ENCODE data around the gene IL16.

Gene IL16

DNA sequence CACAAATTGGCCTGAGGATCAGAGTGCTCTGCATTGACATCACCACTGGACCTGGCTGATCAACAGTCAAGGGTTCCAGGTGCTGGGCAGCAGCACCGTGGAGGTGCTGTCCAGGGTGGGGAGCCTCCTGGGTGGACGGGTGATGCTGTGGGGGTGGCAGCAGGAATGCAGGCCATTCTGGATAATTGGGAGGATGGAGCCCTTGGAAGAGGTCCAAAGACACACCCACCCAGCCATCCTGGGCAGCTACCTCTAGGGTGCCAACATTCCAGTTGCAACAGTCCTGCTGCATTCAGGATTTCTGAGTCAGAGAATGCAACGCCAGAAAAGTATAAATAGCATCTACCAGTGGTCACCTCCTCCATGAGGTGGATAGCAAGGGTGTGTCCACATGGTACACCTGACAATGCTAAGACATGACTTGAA lies 100.5 kb downstream of the IL16 start:
- DNase-seq = no peak

DNA sequence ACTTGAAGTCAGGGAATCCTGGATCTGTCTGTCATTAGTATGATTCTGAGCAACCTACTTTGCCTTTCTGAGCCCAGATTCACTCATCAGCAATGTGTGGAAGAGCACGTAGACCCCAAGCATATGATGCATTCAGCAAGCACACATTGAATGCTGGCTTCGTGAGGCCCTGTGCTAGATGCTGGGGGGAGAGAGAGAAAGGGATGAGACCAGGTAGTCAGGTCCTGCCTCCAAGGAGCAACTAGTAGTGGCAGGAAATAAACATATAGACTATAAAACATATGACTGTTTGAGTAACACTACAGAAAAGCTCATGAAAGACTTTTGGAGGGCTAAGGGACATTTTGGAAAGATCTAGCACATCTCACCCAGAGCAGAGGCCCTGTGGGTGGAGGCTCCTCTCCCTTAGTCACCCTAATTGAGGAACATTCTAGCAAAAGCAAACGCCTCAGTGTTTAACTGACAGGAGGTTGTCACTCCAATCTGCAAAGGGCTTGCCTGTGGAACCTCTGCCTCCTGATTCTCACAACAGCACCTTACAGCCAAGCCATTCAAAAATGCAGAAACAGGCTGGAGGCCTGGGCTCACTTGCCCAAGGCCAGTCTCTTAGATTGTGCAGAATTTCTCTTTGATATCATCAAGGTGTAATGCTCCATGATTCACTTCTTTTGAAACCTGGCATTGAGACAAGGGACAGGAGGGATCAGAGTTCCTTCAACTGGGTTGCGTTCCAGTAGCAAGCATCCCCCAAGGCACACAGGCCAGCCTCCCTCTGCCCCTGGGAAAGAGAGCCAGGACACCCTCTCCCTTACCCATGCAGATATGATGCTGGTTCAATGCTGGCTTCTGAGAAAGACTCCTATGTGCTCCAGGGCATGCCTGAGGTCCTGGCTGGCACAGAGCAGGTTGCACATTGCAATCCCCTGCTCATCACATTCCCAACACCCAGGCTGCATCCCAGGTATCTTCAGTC lies 101.2 kb downstream of the IL16 start:
- peak in 1 of 2 experiments; percentile 57 for DNase-seq

DNA sequence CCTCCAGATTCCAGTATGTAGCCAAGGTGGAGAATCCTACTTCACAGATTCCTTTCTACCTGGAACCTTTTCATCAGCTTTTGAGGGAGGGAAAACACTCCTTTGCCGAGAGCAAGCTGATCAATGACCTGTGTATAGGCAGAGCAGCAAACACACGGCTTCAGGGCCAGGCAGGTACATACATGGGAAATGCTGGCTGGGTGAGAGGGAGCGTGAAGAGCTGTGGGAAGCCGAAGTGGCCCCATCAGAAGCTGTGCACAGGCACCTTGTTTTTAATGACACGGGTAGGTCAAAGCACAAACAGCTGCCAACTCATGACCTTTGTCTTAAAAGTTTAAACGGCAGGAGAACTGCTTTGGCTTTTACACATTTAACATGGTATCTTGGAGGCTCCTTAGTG lies 101.9 kb downstream of the IL16 start:
- no peak for DNase-seq

DNA sequence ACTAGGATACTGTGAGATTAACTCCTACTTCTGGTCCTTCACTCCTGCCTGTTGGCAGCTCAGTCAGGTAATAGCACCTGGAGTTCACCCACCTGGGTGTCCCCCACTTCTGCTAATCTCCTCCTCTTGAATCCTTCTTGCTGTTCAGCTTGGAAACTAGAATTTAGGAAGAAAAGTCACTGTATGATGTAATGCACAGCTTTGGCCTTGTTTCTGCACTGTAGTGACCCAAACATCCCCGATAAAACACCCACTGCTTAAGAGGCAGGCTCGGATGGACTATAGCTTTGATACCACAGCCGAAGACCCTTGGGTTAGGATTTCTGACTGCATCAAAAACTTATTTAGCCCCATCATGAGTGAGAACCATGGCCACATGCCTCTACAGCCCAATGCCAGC lies 102.5 kb downstream of the IL16 start:
- no peak for DNase-seq

DNA sequence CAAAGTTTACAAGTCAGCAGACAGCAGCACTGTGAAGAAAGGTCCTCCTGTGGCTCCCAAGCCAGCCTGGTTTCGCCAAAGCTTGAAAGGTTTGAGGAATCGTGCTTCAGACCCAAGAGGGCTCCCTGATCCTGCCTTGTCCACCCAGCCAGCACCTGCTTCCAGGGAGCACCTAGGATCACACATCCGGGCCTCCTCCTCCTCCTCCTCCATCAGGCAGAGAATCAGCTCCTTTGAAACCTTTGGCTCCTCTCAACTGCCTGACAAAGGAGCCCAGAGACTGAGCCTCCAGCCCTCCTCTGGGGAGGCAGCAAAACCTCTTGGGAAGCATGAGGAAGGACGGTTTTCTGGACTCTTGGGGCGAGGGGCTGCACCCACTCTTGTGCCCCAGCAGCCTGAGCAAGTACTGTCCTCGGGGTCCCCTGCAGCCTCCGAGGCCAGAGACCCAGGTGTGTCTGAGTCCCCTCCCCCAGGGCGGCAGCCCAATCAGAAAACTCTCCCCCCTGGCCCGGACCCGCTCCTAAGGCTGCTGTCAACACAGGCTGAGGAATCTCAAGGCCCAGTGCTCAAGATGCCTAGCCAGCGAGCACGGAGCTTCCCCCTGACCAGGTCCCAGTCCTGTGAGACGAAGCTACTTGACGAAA lies 103.1 kb downstream of the IL16 start:
- no peak for DNase-seq

DNA sequence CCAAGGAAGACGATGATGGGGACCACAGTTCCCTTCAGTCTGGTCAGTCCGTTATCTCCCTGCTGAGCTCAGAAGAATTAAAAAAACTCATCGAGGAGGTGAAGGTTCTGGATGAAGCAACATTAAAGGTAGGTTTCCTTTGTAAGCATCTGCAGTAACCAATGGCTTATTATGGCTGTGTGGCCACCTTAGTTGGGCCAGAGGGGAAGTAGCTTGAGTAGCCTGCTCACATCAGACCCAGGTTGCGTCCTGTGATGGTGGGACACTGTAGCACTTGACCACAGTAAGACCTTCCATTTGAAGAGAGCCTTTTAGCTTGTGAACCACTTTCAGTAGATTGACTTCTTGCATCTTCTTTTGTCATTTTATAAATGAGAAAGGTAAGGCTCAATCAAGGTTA lies 104.7 kb downstream of the IL16 start:
- DNase-seq = no peak

DNA sequence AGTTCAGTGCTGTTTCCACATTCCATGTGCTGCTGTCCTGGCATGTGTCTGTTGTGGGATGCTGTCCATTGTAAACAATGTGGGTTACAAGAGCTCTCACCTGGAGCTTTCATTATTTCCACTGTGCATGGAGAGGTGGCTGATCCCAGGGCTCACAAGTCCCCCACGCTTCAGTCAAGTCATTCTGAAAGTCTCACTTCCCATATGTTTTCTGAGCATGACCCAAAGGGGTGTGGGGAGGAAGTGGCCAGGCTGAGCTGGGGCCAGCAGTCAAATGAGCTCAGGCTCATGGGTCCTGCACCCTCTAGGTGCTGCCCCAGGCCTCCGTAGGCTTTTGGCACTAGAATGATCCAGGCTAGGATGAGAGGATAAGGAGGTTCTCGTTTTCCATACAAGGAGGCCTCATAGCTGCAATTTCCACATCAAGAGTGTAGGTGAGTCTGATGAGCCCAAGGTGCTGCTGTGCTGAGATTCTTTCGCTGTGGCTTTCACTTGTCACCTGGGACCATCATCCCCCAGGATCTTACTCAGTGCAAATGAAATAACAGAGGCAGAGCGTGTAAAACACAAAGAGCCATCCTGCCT lies 105.2 kb downstream of the IL16 start:
- no peak for DNase-seq

DNA sequence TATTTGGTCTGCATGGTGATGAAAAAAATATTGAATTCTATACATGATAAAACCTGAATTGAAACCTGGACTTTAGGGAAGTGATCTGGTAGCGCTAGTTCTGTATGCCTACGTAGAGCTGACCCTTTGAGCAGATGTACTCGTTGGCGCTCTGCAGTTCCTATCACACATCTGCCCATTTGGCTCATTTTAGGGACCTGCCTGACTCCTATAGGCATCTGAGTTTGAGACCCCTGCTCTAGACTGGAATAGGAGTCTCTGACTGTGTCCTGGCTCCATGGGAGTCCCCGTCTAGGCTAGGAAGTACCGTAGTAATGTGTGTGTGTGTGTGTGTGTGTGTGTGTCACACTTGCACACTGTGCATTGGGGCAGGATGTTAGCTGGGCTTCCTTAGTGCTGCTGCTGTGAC lies 106.0 kb downstream of the IL16 start:
- no peak for DNase-seq

DNA sequence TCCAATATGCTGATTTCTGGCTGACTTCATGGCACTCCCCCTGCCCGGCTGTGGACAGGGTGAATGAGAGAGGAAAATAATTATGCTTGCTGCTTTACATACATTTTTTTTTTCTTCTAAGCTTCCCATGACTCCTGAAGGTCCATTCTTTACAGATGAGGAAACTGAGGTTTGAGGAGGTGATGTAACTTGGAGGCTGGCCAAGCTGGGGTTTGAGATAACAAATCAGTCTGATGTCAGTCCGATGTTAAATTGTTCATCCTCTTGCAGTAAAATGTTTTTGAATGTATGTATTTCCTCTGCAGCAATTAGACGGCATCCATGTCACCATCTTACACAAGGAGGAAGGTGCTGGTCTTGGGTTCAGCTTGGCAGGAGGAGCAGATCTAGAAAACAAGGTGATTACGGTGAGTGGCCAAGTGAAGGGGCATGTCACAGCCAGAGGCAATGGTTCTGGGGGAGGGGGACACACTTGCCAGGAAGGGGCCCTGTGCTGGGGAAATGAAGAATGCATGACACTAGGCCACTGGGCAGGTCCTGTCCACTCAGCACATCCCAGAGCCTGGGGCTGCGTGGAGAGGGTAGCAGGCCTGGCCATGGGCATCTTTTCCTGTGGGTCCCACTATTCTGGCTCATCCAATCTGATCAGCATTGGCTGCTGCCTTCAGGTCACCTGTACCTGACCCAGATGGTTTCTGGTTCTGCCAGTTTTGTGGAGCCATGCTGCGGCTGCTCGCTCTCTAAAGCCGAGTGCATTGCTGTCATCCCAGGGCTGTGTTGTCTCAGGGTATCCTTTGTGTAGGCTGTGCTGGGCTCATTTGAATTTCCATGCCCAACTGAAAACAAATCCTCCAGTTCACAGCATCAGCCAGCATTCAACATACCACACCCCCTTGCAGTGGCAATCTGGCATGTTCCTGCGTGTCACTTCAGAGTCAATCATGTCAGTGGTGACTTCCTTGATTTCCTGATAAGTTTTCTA lies 106.9 kb downstream of the IL16 start:
- DNase-seq = no peak

DNA sequence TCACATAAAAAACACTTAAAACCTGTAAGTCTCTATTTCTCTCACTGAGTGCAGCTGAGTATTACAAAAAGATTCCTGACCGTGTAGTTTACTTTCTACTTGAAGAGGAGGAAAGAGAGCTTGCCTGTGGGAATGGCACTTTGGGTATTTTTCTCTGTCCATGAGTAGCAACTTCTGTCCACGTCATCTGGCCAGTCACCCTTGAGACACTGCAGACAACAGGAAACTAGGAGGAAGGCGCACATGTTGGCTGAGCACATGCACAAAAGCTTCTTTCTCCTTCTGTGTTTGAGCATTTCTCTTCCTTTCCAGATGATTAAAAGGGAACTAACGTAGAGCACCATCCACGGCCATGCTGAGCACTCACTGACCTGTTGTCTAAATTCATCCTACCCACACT lies 107.5 kb downstream of the IL16 start:
- DNase-seq = no peak

DNA sequence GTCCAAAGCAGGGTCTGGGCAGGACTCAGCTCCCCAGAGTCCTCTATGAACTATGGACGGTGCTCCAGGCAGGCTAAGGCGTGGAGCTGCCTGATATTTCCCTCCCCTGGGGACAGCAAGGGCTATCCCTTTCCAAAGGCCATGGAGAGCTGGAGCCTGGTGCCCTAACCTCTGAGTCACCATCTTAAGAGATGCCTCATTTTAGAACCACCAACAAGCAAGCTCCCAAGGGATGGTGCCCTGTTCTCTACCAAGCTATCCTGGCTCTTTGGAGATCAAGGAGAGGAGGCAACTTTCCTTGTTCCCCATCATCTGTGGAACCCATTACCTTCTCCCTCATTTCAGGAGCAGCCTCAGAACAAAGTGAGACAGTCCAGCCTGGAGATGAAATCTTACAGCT lies 111.6 kb downstream of the IL16 start:
- no peak for DNase-seq

DNA sequence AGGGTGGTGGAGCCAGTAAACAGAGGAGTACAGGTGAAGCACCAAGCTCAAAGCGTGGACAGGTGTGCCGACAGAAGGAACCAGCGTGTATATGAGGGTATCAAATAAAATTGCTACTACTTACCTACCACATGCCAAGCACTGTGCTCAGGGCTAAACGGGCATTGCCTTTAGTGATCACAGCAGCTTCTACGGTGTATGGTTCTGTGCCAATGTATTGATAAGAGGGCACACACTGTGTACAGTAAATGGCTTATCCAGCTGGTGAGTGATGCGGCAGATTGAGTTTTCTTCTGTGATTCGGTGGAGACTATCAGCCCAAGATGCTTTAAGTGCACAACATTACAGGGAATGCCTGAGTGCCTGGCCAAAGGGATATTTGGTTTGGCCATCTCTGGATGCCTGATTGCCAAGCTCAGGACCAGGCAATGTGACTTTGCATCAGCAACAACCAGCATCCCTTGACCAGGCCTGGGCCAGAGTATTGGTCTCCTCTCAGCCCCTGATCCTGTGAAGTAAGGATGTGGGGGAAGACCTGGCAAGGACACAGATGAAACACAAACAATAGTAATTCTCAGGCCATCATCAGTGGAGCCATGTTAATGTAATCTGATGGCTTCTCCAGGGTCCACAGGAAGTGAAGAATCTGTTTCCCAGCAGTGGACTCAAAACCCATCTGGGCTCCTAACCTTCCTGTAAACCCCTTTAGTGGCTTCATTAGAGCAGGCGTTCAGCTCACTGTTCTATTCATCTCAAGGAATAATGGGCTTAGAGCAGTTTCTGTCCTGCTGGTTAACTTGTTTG lies 113.2 kb downstream of the IL16 start:
- DNase-seq = no peak

DNA sequence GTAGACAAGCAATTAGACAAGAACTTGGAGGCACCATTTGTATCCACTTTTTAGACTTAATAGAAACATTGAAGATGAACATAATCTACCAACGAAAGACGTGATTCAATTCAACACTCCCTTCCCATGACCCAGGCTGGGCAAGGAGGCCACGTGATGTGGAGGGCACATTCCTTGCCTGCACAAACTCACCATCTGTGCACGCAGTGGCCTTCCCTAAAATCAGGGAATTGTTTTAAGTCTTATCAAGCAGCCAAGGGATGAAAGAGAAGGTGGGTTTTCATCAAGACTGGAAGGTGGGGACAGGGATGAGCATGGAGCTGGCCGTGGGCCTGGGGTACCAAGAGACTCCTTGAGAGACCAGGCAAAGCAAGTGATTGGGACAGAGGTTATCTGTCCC lies 113.8 kb downstream of the IL16 start:
- DNase-seq = no peak

DNA sequence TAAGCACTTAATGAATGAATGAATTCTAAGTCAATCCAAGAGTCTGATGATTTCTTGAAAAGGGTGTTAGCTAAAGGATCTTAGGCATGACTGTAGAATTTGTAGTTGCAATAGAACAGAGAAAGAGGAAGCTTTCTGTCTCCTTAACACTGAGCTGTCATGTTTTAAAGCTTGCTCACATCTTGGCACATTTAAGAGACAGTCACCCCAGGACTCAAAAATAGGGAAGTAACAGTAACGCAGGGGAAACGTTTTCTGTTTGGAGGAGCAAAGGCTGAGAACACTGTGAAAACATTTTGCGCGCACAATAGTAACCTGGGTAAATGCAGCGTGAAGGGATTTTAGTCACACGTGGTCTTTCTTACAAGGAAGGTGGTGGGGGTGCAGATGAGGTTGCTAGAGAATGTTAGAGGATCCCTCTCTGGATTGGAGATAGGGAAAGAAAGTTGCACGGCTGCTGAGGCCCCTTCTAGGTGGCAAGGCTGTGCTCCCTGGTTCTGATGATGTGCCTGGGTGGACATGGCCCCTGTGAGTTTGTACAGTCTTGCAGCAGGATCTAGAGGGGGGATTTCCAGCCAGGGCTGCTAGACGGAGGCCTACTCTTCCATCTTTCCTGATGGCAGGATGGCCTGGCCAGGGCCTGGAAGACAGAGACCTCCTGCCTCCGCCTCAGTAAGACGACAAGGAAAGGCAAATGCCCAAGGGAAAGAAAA lies 115.2 kb downstream of the IL16 start:
- no peak for DNase-seq

DNA sequence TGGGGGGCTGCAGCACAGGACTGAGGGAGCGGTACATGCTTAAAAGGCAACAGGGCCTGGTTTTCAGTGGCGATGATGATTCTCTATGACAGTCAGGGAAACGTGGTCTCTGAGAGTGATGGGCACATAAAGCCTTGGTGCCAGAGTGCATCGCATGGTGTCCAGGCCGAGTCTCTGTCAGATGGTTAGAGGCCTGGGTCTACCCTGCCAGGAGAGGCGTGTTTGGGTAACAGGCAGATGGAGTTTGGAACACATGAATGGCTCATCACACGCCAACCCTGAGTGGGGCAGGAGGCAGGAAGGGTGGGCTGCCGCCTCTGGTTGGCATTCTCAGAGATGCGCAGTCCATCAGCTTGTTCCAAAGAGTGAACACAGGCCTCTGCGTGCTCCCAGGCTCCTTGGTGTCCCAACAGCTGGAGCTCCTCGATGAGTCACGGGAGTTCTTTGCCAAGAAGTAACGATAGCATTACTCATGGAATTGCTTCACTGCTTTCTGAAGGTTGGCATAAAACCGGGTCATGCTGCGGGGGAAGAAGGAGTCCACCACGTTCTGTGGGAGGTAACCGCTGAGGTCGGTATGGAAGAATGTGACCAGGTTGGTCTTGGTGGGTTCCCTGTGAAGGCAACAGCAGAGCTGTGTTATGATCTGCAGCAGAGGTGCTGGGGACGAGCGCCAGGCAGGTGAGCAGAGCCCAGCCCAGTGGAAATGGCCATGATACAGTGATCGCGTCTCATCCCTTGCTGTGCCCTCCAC lies 116.3 kb downstream of the IL16 start:
- DNase-seq = no peak

DNA sequence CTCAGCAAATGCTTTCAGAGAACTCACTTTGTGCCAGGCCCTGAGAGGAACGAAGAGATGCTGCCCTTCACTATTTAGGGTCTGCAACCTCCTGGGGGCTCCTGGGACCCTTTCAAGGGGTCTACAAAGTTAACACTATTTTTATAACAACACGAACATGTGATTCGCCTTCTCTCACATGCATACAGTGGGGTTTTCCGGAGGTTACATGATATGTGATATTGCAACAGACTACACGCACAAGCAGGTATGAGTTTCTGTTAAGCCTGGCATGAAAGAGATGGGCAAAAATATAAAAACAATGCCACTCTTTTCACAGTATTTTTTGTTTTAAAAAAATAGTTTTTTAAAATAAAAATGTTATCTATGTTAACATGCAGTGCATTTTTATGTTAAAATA lies 117.0 kb downstream of the IL16 start:
- DNase-seq = no peak

DNA sequence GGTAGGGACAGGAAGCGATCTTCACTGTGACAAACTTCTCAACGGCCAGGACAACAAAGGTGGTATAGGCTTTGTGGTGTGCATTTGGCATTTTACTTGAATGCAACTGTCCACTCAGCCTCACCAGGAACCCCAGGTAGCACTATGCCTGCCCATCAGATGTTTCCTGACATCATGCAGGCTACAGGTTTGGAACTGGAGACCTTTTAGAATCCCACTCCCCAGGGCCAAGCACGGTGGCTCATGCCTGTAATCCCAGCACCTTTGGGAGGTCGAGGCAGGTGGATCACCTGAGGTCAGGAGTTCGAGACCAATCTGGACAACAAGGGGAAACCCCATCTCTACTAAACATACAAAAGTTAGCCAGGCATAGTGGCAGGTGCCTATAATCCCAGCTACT lies 117.7 kb downstream of the IL16 start:
- DNase-seq = no peak

DNA sequence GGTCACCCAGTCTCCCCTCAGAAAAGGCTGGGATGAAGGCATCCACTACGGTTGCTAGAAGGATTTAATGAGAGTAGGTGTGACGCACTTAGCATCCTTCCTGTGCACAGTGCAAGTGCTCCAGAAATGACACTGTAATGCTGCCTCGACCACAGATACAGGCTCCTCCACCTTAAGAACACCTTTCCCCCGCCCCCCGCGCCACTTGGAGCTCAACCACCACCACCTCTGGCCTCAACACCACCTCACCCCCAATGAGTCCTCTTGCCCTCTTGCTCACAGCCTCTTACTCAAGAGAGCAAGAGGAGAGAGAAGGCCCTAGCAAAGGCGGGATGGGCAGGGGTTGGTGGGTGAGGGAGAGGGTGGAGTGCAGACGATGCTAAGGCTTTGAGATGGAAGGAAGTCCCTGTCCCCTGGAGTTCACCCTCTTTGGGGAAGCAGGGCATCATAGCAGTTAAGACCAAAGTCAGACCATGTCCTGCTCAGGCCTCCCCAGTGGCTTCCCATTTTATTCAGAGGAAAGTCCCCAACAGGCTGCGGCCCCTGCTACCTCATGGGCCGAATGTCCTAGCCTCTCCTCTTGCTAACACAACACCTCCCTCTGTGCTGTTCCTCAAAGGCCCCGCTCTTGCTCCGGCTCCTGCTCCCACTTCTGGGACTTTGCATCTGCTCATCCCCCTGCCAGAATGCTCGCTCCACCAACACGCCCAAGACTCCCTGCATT lies 118.9 kb downstream of the IL16 start:
- DNase-seq = no peak

DNA sequence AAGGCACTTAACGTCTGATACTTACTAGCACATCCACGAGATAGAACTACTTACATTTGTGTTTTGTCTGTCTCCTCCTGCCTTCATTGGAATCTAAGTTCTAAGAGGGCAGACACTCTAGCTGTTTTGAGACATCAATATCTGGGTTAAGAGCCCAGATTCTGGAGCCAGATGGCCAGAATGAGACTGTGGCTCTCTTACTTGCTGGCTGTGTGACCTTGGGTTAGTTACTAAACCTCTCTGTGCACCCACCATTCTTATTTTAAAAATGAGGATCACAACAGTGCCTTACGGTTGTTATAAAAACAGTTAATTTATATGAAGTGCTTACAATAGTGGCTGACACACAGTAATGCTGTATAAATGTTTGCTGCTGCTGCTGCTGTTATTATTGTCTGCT lies 119.6 kb downstream of the IL16 start:
- DNase-seq = no peak

DNA sequence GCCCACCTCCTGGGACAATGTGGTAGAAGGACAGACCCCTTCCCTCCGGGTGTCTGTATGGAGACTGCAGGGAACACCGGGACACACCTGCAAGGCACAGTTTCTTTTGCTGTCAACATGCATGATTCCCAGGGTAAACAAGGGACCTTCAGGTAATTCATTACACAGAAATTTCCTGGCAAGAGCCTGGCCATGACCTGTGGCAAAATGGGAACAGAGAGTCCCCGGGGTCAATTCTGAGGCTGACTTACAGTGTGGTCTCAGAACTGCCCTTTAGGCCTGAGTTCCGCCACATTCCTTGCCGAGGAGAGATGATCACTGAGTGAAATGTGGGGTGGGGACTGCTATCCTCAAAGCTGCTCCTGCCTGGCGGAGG lies 121.0 kb downstream of the IL16 start:
- DNase-seq = no peak

Measured in stimulated activated CD4-positive, alpha-beta T cell treated with anti-CD3 and anti-CD28 coated beads, Interleukin-4, amount 100 ng/mL, for 4 hours (primary cell).